GM18867 (cell line): ENCODE data around the gene N4BP2.

Source experiments
- ATAC-seq: cut with Tn5 transposase; IDR thresholded peaks from one replicate; pipeline ENCODE4 v1.9.1; 2021; ENCODE audit warnings: mild to moderate bottlenecking, moderate library complexity; ENCODE audit not compliant: unreplicated experiment

N4BP2 gene

GRCh38 chr4:40149960-40150385, 93.3 kb downstream of the N4BP2 start:
- peak; percentile 43 for ATAC-seq

GRCh38 chr4:40150932-40151331, 94.3 kb downstream of the N4BP2 start:
- ATAC-seq: no peak

GRCh38 chr4:40152637-40153036, 96.0 kb downstream of the N4BP2 start:
- ATAC-seq: no peak

- no peak for ATAC-seq
These were observed 100.8 kb downstream of the N4BP2 start for GRCh38 chr4:40157436-40157835.

- ATAC-seq: no peak
These were observed 103.6 kb downstream of the N4BP2 start for GRCh38 chr4:40160258-40160657.

GRCh38 chr4:40164459-40164858, 107.8 kb downstream of the N4BP2 start:
- no peak for ATAC-seq

GRCh38 chr4:40165916-40166315, 109.3 kb downstream of the N4BP2 start:
- no peak for ATAC-seq

GRCh38 chr4:40168070-40168469, 111.4 kb downstream of the N4BP2 start:
- no peak for ATAC-seq

GRCh38 chr4:40170588-40170987, 113.9 kb downstream of the N4BP2 start:
- ATAC-seq: peak; percentile 46

GRCh38 chr4:40173470-40173875, 116.8 kb downstream of the N4BP2 start:
- ATAC-seq: peak; percentile 86

GRCh38 chr4:40176602-40177001, 120.0 kb downstream of the N4BP2 start:
- no peak for ATAC-seq

- no peak for ATAC-seq
These were observed 120.9 kb downstream of the N4BP2 start for GRCh38 chr4:40177591-40177990.

GRCh38 chr4:40178672-40179071, 122.0 kb downstream of the N4BP2 start:
- no peak for ATAC-seq

GRCh38 chr4:40179360-40179759, 122.7 kb downstream of the N4BP2 start:
- ATAC-seq: no peak

GRCh38 chr4:40180356-40180755, 123.7 kb downstream of the N4BP2 start:
- no peak for ATAC-seq

GRCh38 chr4:40182001-40182400, 125.4 kb downstream of the N4BP2 start:
- no peak for ATAC-seq

- ATAC-seq: no peak
These were observed 126.3 kb downstream of the N4BP2 start for GRCh38 chr4:40182954-40183353.

- peak; percentile 31 for ATAC-seq
These were observed 127.2 kb downstream of the N4BP2 start for GRCh38 chr4:40183615-40184411.

- peak; percentile 42 for ATAC-seq
These were observed 129.4 kb downstream of the N4BP2 start for GRCh38 chr4:40185830-40186664.

GRCh38 chr4:40186665-40187014, 130.0 kb downstream of the N4BP2 start:
- ATAC-seq: no peak

- no peak for ATAC-seq
These were observed 130.8 kb downstream of the N4BP2 start for GRCh38 chr4:40187386-40187906.

GRCh38 chr4:40190019-40190418, 133.4 kb downstream of the N4BP2 start:
- ATAC-seq: no peak
